IPS-NIHi7 (cell line): ENCODE data around the gene CCDC127.
"Not testable (repeated sequence)": the region's sequence is repeated elsewhere in the genome, so short reads cannot be mapped to it uniquely, and the experiment has no call there.

Experiments
- DNase-seq: peaks from one replicate; pipeline ENCODE4 v3.0.0; 2012; ENCODE audit warnings: mixed read lengths; ENCODE audit errors: extremely low spot score

CCDC127 gene

GRCh38 chr5:217494-218456 lies at the start of gene CCDC127, which contains the start of gene SDHA:
CCDC127 (minus strand) TSS chr5:218153; CDS start chr5:216849, 1,304 bp downstream.
SDHA (plus strand) TSS chr5:218320; CDS start chr5:218356, 36 bp downstream.
- peak; percentile 100 for DNase-seq

- no peak for DNase-seq
These were observed 49.8 kb upstream of the CCDC127 start for GRCh38 chr5:267716-268115.

GRCh38 chr5:266311-267026 lies 48.5 kb upstream of the CCDC127 start:
- not testable (repeated sequence) for DNase-seq

- no peak for DNase-seq
These were observed 46.4 kb upstream of the CCDC127 start for GRCh38 chr5:264338-264737.

GRCh38 chr5:263275-263974 lies 45.5 kb upstream of the CCDC127 start:
- DNase-seq, result not testable (repeated sequence)

GRCh38 chr5:257148-257547 lies 39.2 kb upstream of the CCDC127 start:
- DNase-seq, result no peak

- not testable (repeated sequence) for DNase-seq
These were observed 38.4 kb upstream of the CCDC127 start for GRCh38 chr5:256347-256746.

- DNase-seq, result not testable (repeated sequence)
These were observed 37.2 kb upstream of the CCDC127 start for GRCh38 chr5:255116-255515.

GRCh38 chr5:254322-254721 lies 36.4 kb upstream of the CCDC127 start:
- not testable (repeated sequence) for DNase-seq

GRCh38 chr5:252546-252945 lies 34.6 kb upstream of the CCDC127 start:
- no peak for DNase-seq

- not testable (repeated sequence) for DNase-seq
These were observed 34.0 kb upstream of the CCDC127 start for GRCh38 chr5:251975-252374.

- DNase-seq, result not testable (repeated sequence)
These were observed 33.6 kb upstream of the CCDC127 start for GRCh38 chr5:251538-251937.

- DNase-seq, result not testable (repeated sequence)
These were observed 33.1 kb upstream of the CCDC127 start for GRCh38 chr5:251016-251415.

GRCh38 chr5:250396-250795 lies 32.4 kb upstream of the CCDC127 start:
- not testable (repeated sequence) for DNase-seq

GRCh38 chr5:245717-246116 lies 27.8 kb upstream of the CCDC127 start:
- DNase-seq, result not testable (repeated sequence)

GRCh38 chr5:243683-244367 lies 25.9 kb upstream of the CCDC127 start:
- not testable (repeated sequence) for DNase-seq

- DNase-seq, result not testable (repeated sequence)
These were observed 23.2 kb upstream of the CCDC127 start for GRCh38 chr5:241045-241669.

- DNase-seq, result not testable (repeated sequence)
These were observed 22.6 kb upstream of the CCDC127 start for GRCh38 chr5:240550-240949.

GRCh38 chr5:237931-238330 lies 20.0 kb upstream of the CCDC127 start:
- DNase-seq, result not testable (repeated sequence)

GRCh38 chr5:235527-235926 lies 17.6 kb upstream of the CCDC127 start:
- DNase-seq, result not testable (repeated sequence)

- DNase-seq, result no peak
These were observed 16.5 kb upstream of the CCDC127 start for GRCh38 chr5:234450-234849.
